Heart left ventricle (tissue), 13 donors: ENCODE results near the gene LY86.

ENCODE experiments used
- POLR2A ChIP-seq, 2 donors: fragments of 450-650 bp; IDR thresholded peaks; one replicate each; pipeline ENCODE4 v1.6.1; 2017; ENCODE audit warnings: antibody characterized with exemption in 2 of 2, mild to moderate bottlenecking in 2 of 2, moderate library complexity in 2 of 2
- TF ChIP-seq, protein P1 (sequence below), 12 donors: fragments of 200-600 bp; sonication (generic) in 4 of 12; IDR thresholded peaks; one replicate each; pipeline versions ENCODE4 v1.5.0 to v1.8.0; 2018 to 2022; ENCODE audit warnings: antibody characterized with exemption in 12 of 12, mild to moderate bottlenecking in 5 of 12
- donor health status: ischemic (EF 13 %, LVEDD 7.1; RV severe dilation, severe dysfunction).
- donor health status: DM: no; HTN: yes; CAD: no.
- donor health status: DM: no; HTN: no; CAD: no.
- donor health status: ischemic (EF 25% LVEDD 6.9; RV normal size, moderate dysfunction).
- donor health status: ischemic (EF 25% LVEDD 5.7; RV mildly dilated, moderate dysfunction).
- donor health status: ischemic (EF 35%, LVEDD 5.7; RV mildly dilated, moderate dysfunction).
- donor health status: nonischemic (EF 11% LVEDD 7.7; RV severe dilation, severe dysfunction).
- donor health status: DM: yes; HTN: yes; CAD: no.
- donor health status: PGD.
- donor health status: ischemic (EF 29% LVEDD 5.4; RV normal size, mild dysfunction).
- donor health status: nonischemic (EF 23%, LVEDD 6.1; RV moderate dilation, normal function).

DNA sequence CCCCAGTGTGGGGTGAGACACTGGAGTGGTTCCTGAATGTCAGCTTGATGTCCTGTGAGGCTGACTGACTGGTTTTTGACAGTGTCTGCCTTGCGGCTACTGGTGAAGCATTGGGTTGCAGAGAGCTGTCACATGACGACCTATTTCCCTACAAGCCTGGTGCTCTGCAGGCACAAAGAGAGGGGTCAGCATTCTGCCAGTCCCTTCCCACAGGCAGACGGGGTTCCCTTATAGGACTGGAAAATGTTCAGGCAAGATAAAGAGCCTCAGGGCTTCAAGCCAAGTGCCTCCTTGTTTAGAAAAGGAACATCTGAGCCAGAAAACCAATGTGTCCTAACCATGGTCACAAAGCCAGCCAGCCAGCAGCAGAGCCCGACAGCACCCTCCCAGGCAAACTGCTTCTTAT lies 11.0 kb downstream of the LY86 start:
- TF ChIP-seq, protein P1, sequence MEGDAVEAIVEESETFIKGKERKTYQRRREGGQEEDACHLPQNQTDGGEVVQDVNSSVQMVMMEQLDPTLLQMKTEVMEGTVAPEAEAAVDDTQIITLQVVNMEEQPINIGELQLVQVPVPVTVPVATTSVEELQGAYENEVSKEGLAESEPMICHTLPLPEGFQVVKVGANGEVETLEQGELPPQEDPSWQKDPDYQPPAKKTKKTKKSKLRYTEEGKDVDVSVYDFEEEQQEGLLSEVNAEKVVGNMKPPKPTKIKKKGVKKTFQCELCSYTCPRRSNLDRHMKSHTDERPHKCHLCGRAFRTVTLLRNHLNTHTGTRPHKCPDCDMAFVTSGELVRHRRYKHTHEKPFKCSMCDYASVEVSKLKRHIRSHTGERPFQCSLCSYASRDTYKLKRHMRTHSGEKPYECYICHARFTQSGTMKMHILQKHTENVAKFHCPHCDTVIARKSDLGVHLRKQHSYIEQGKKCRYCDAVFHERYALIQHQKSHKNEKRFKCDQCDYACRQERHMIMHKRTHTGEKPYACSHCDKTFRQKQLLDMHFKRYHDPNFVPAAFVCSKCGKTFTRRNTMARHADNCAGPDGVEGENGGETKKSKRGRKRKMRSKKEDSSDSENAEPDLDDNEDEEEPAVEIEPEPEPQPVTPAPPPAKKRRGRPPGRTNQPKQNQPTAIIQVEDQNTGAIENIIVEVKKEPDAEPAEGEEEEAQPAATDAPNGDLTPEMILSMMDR (IDR thresholded peaks at IDR 0.05), result no peak
- no peak for TF ChIP-seq POLR2A (IDR thresholded peaks at IDR 0.05)
